HG03280 (cell line): ENCODE data around the gene STPG2.
"Not testable (repeated sequence)": the region's sequence is repeated elsewhere in the genome, so short reads cannot be mapped to it uniquely, and the experiment has no call there.

Experiments
- ATAC-seq: cut with Tn5 transposase; IDR thresholded peaks from one replicate; pipeline ENCODE4 v1.9.1; 2021; ENCODE audit warnings: mild to moderate bottlenecking, moderate library complexity; ENCODE audit not compliant: unreplicated experiment

The STPG2 gene

GRCh38 chr4:97656044-97656720, 487.1 kb downstream of the STPG2 start:
- ATAC-seq = no peak

- no peak for ATAC-seq
Observed at GRCh38 chr4:97653701-97654100, 489.6 kb downstream of the STPG2 start.

GRCh38 chr4:97646997-97647396, 496.3 kb downstream of the STPG2 start:
- no peak for ATAC-seq

- no peak for ATAC-seq
Observed at GRCh38 chr4:97645071-97645821, 498.0 kb downstream of the STPG2 start.

GRCh38 chr4:97643179-97643578, 500.1 kb downstream of the STPG2 start:
- ATAC-seq = no peak

- ATAC-seq = no peak
Observed at GRCh38 chr4:97639961-97640360, 503.3 kb downstream of the STPG2 start.

- ATAC-seq = not testable (repeated sequence)
Observed at GRCh38 chr4:97633831-97634230, 509.4 kb downstream of the STPG2 start.

- ATAC-seq = no peak
Observed at GRCh38 chr4:97627750-97628149, 515.5 kb downstream of the STPG2 start.

- ATAC-seq = no peak
Observed at GRCh38 chr4:97624204-97624603, 519.1 kb downstream of the STPG2 start.

- ATAC-seq = no peak
Observed at GRCh38 chr4:97605932-97606331, 537.3 kb downstream of the STPG2 start.

- no peak for ATAC-seq
Observed at GRCh38 chr4:97593248-97593647, 550.0 kb downstream of the STPG2 start.

GRCh38 chr4:97590266-97590665, 553.0 kb downstream of the STPG2 start:
- ATAC-seq = no peak

- ATAC-seq = no peak
Observed at GRCh38 chr4:97589481-97590196, 553.6 kb downstream of the STPG2 start.

GRCh38 chr4:97587912-97588311, 555.4 kb downstream of the STPG2 start:
- no peak for ATAC-seq

GRCh38 chr4:97585274-97585673, 558.0 kb downstream of the STPG2 start:
- no peak for ATAC-seq

- no peak for ATAC-seq
Observed at GRCh38 chr4:97582890-97583289, 560.4 kb downstream of the STPG2 start.

GRCh38 chr4:97577004-97577403, 566.3 kb downstream of the STPG2 start:
- no peak for ATAC-seq

- ATAC-seq = no peak
Observed at GRCh38 chr4:97560009-97560408, 583.3 kb downstream of the STPG2 start.

- no peak for ATAC-seq
Observed at GRCh38 chr4:97558204-97558778, 585.0 kb downstream of the STPG2 start.

- ATAC-seq = not testable (repeated sequence)
Observed at GRCh38 chr4:97550637-97551036, 592.6 kb downstream of the STPG2 start.

GRCh38 chr4:97548943-97549583, 594.2 kb downstream of the STPG2 start:
- ATAC-seq = peak; percentile 63
